ENCODE measurements around the gene TECPR1. TPM values are rescaled to one million over a fixed set of nuclear protein-coding genes. Genes with fewer than 3 reads are reported as not detected.
A peak's percentile ranks its signal among the peaks of the same experiment; 100 is the strongest.
"Not testable (repeated sequence)": the region's sequence is repeated elsewhere in the genome, so short reads cannot be mapped to it uniquely, and the experiment has no call there.

The TECPR1 gene
- total and polyA plus RNA-seq, 9 donors: 4.2 to 28.1 (median 21.4) TPM

DNA sequence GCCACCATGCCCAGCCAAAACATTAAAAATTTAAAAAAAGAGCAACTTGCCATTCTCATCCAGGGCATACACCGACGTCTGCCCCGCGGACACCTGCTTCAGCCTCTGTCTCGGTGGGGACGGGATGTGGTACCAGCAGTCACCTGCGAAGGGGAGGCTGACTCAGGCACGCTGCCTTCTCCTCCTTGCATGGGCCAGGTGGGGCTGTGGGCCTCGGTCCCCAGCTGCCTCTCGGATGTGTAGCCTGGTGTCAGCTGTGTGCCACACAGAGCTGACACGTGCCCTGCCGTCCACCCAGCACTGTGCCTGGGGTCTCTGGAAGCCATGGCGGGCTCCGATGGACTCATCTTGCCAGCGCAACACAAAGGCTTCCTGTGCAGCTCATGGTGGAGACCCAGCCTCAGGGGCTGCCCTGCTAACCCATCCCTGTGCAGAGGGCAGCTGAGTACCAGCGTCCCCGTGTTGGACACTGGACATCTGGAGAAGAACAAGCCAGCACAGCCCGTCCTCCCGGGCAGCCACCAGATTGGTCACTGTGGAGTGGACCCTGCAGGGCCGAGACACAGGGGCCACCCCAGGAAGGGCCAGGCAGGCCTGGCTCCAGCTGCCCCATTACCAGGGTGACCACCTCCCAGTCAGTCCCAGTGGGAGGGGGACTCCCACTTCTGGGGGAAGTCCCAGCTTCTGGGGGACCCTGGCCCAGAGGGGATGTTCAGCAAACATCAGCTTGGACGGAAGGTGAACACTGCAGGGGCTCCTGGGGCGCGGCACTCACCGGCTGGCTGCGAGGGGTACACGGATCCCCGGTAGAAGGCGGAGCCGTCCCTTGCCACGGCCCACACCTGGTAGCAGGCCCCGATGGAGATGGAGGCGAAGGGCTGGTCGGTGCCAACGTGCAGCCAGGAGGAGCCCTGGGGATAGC, 30.2 kb downstream of the TECPR1 start:
- H3K36me3 ChIP-seq: no peaks in the 10 kb centered on the region
- intact Hi-C loops (cut with DNase I): no loop called here
- no peak overlapping the region for H3K27ac ChIP-seq
- DNase-seq: no peak
- H3K4me3 ChIP-seq: no peak overlapping the region
- TF ChIP-seq POLR2A (IDR thresholded peaks at IDR 0.05) (no peak), EP300 (IDR thresholded peaks at IDR 0.05) (no peak)
- TF ChIP-seq, protein P1, sequence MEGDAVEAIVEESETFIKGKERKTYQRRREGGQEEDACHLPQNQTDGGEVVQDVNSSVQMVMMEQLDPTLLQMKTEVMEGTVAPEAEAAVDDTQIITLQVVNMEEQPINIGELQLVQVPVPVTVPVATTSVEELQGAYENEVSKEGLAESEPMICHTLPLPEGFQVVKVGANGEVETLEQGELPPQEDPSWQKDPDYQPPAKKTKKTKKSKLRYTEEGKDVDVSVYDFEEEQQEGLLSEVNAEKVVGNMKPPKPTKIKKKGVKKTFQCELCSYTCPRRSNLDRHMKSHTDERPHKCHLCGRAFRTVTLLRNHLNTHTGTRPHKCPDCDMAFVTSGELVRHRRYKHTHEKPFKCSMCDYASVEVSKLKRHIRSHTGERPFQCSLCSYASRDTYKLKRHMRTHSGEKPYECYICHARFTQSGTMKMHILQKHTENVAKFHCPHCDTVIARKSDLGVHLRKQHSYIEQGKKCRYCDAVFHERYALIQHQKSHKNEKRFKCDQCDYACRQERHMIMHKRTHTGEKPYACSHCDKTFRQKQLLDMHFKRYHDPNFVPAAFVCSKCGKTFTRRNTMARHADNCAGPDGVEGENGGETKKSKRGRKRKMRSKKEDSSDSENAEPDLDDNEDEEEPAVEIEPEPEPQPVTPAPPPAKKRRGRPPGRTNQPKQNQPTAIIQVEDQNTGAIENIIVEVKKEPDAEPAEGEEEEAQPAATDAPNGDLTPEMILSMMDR (IDR thresholded peaks at IDR 0.05): no peak
- WGBS, 3 donors: 93 to 96% (median 94%) methylated on average over 34 of the region's 34 CpGs
- no peaks in the 10 kb centered on the region for H3K27me3 ChIP-seq
- no peaks in the 10 kb centered on the region for H3K9me3 ChIP-seq
- no peaks in the 10 kb centered on the region for H3K4me1 ChIP-seq (ENCODE audit: insufficient read depth)

DNA sequence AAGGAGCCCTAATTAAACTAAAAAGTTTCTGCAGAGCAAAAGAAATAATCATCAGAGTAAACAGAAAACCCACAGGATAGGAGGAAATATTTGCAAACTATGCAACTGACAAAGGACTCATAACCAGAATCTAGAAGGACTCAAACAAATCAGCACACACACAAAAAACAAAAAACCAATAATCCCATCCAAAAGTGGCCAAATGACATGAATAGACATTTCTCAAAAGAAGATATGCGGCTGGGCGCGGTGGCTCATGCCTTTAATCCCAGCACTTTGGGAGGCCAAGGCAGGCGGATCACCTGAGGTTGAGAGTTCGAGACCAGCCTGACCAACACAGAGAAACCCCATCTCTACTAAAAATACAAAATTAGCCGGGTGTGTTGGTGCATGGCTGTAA, 32.6 kb downstream of the TECPR1 start:
- H3K27ac ChIP-seq; intact Hi-C loops (cut with DNase I); H3K4me3 ChIP-seq; H3K36me3 ChIP-seq; H3K27me3 ChIP-seq; H3K9me3 ChIP-seq; H3K4me1 ChIP-seq (ENCODE audit: insufficient read depth); DNase-seq: not testable (repeated sequence)
- 94 to 97% (median 96%) methylated on average over 6 of the region's 6 CpGs for WGBS, 3 donors

DNA sequence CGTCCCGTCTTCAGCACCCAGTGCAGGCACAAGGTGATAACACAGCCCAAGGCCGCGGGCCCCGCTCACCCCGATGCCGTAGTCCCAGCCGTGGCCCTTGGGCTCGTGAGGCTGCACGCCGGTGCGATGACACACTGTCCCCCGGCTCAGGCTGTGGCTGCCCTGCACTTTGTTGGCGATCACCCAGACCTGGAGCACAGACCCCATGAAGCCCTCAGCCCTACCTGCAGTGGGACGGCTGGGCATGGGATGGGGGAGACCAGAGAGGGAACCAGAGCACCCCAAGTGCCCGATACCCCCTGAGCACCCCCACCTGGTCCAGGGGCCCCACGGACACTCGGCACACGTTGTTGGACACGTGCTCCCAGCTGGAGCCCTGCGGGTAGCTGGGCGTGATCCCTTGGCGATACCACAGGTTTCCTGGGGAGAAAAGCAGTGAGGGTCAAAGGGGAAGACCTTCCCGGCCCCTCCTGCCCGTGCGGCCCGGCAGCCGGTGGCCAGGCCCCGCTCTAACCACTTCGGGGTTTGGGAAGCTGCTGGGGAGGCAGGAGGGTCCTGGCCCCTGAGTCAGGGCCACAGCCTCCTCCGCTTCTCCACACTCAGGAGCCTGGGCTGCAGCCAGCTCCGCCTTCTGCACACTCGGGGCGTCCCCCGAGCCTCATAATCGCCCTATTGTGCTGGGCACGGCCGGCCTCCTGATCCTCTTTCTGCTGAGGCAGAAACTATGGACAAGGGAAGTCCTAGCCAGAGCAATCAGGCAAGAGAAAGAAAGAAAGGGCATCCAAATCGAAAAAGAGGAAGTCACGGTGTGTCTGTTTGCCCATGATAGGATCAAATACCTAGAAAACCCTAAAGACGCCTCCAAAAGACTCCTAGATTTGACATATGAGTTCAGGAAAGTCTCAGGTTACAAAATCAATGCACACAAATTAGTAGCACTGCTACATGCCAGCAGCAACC, 34.1 kb downstream of the TECPR1 start:
- no peaks in the 10 kb centered on the region for H3K36me3 ChIP-seq
- intact Hi-C loops (cut with DNase I): no loop called here
- H3K4me3 ChIP-seq: no peak overlapping the region
- H3K9me3 ChIP-seq: no peaks in the 10 kb centered on the region
- WGBS, 3 donors: 82 to 89% (median 85%) methylated on average over 36 to 41 of the region's 41 CpGs
- H3K4me1 ChIP-seq (ENCODE audit: insufficient read depth): no peaks in the 10 kb centered on the region
- no peak overlapping the region for H3K27ac ChIP-seq
- no peak for DNase-seq
- TF ChIP-seq, protein P1 (IDR thresholded peaks at IDR 0.05): no peak
- TF ChIP-seq POLR2A (IDR thresholded peaks at IDR 0.05) (no peak), EP300 (IDR thresholded peaks at IDR 0.05) (no peak)
- no peaks in the 10 kb centered on the region for H3K27me3 ChIP-seq

DNA sequence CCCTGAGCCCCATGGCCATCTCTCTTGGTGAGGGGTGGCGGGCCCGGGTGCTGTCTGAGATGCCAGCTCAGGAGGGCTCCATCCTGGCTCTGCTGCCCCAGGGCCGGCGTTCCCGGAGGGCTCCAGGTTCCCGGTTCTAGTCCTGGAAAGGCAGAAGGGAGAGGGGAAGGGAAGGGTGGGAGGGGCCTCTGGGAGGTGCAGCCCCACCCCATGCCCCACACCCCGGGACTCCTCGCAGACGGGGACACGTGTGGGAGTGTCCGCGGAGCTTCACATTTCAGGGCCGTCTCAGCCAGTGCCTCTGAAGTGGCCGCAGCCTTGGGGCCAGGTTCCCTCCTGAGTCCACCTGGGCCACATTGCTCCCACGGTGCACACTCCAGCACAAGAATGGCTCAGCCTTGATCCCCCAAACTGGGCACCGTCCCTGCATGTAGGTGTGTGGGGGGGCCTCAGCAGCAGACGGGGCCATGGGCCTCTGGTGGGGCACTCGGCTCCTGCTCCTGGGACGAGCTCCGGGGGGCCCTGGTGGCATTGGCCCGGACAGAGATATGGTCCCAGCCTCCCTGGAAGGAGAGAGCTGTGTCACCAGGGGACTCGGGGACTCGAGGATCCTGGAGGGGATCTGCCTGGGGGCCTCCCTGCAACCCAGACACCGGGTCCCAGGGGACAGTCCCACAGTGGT, 35.0 kb downstream of the TECPR1 start:
- no peaks in the 10 kb centered on the region for H3K36me3 ChIP-seq
- H3K9me3 ChIP-seq: no peaks in the 10 kb centered on the region
- H3K4me3 ChIP-seq: no peak overlapping the region
- H3K27ac ChIP-seq: no peak overlapping the region
- 78 to 83% (median 78%) methylated on average over 17 to 24 of the region's 24 CpGs for WGBS, 3 donors
- peak in 2 of 5 donors; percentile 15 to 23 for DNase-seq
- no peaks in the 10 kb centered on the region for H3K4me1 ChIP-seq (ENCODE audit: insufficient read depth)
- H3K27me3 ChIP-seq: no peaks in the 10 kb centered on the region
- TF ChIP-seq, protein P1 (IDR thresholded peaks at IDR 0.05): no peak
- TF ChIP-seq POLR2A (IDR thresholded peaks at IDR 0.05): no peak
- no peak for TF ChIP-seq EP300 (IDR thresholded peaks at IDR 0.05)
- intact Hi-C loops (cut with DNase I): no loop called here
